NT2/D1 (cell line): ENCODE data around the gene CDH4.

Experiments
- DNase-seq: peaks from one replicate; pipeline ENCODE4 v3.0.0-alpha.2; 2011; ENCODE audit warnings: low read depth, low spot score
- H3K27me3 ChIP-seq: 2 replicates; pipeline ENCODE4 v1.6.0; 2011; ENCODE audit warnings: mild to moderate bottlenecking; ENCODE audit not compliant: insufficient read length, insufficient read depth
- H3K36me3 ChIP-seq: 2 replicates; pipeline ENCODE4 v1.6.1; 2011; ENCODE audit warnings: mild to moderate bottlenecking, low read length, mixed read lengths; ENCODE audit not compliant: insufficient read depth, insufficient read length
- H3K4me1 ChIP-seq: 2 replicates; pipeline ENCODE4 v1.5.1; 2011; ENCODE audit not compliant: insufficient read depth, insufficient read length
- H3K4me3 ChIP-seq: 2 replicates; pipeline ENCODE4 v1.5.1; 2011; ENCODE audit warnings: low read depth; ENCODE audit not compliant: insufficient read length
- H3K9ac ChIP-seq: 2 replicates; pipeline ENCODE4 v1.6.0; 2011; ENCODE audit warnings: low read depth; ENCODE audit not compliant: insufficient read length
- H3K9me3 ChIP-seq: 2 replicates; pipeline ENCODE4 v1.5.1; 2011; ENCODE audit warnings: mild to moderate bottlenecking, low read length; ENCODE audit not compliant: insufficient read depth
- SUZ12 ChIP-seq: IDR thresholded peaks from 2 replicates; pipeline ENCODE4 v1.6.1; 2011; ENCODE audit not compliant: insufficient read length, insufficient read depth; ENCODE audit errors: extremely low read depth
- YY1 ChIP-seq: IDR thresholded peaks from 2 replicates; pipeline ENCODE4 v1.6.1; 2011; ENCODE audit not compliant: insufficient read length, insufficient read depth
- ZNF274 ChIP-seq: IDR thresholded peaks from 2 replicates; pipeline ENCODE4 v1.6.1; 2011; ENCODE audit warnings: mild to moderate bottlenecking, low read depth, low read length

CDH4 gene

DNA sequence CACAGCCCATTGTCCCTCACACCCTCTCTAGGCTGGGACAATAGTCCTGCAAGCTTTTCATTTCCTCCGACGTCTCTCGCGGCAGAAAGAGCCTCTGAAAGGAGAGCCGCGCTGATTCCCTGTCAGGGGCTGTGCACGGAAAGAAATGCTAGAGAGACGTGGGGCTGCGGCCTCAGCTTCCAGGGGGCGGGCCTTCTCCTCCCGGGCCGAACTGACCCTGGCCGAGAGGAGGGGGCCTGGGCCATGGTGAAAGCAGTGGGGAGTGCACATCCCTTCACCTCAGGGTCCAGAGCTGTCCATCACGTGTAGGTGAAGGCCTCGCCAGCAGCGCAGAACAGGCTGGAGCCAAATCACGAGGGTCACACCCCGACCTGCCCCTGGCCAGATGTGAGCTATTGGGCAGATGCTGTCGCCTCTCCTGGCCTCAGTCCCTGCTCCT is 593.2 kb downstream of the CDH4 start:
- H3K9ac ChIP-seq = no peak overlapping the region
- H3K4me3 ChIP-seq = no peak overlapping the region
- no peak for DNase-seq
- no peak for TF ChIP-seq YY1
- no peak for TF ChIP-seq ZNF274
- no peak for TF ChIP-seq SUZ12
- H3K4me1 ChIP-seq = peaks cover 6% of the 10 kb centered on the region
- H3K36me3 ChIP-seq = no peaks in the 10 kb centered on the region
- H3K9me3 ChIP-seq = peaks cover 6% of the 10 kb centered on the region; the same call in 1 of the 2 replicates
- peaks cover 69% of the 10 kb centered on the region for H3K27me3 ChIP-seq

DNA sequence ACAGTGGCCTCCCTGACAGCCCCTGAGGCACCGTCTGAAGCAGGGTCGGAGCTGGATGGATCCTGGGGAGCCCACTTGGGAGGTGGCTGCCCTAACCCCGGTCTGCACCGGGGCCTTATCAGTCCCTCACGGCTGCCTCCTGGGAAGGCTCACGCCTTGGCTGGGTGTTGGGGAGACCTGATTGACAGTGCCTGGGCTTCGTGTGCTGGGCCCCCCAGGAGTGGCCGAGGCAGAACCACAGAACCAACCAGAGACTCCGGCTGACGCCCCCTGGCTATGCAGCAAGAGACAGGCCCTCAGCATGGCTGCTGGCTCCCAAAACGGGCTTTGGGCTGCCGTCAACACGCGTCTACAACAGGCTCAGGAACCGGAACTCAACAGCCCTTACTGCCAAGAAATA is 594.0 kb downstream of the CDH4 start:
- Histone ChIP-seq H3K4me3 (no peak overlapping the region), H3K36me3 (no peaks in the 10 kb centered on the region), H3K4me1 (peaks cover 6% of the 10 kb centered on the region), H3K27me3 (peaks cover 69% of the 10 kb centered on the region), H3K9me3 (peaks cover 6% of the 10 kb centered on the region; the same call in 1 of the 2 replicates), H3K9ac (no peak overlapping the region)
- no peak for DNase-seq
- TF ChIP-seq SUZ12 = no peak
- no peak for TF ChIP-seq ZNF274
- TF ChIP-seq YY1 = no peak

DNA sequence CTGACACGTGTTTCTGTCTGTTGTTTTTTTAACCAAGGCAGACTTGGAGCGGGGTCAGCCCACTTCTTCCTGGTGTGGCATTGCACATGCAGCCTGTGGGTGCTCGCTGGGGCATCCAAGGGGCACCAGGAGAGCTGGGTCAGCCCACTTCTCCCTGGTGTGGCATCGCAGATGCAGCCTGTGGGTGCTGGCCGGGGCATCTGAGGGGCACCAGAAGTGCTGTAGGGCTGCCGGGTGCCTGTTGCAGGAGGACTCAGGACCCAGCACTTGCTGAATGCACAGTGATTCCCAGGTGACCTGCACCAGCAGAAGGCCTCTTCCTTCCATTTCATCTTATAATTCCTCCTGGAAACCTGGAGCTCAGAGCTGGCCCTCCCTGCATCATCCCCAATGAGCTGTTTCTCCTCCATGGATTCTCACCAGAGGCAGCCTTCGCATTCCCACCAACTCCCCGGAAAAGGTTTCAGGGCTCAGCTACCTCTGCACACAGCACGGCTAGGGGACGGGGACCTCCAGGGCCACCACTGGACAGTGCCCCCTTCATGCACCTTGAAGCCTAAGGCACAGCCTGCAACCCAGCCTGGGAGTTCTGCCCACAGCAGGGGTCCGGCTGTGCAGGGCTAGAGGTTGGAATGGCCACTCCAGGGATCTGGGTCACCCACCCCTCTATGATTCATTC is 594.8 kb downstream of the CDH4 start:
- Histone ChIP-seq H3K4me1 (peaks cover 6% of the 10 kb centered on the region), H3K27me3 (peaks cover 68% of the 10 kb centered on the region), H3K9ac (no peak overlapping the region), H3K4me3 (no peak overlapping the region), H3K9me3 (peaks cover 6% of the 10 kb centered on the region; the same call in 1 of the 2 replicates), H3K36me3 (no peaks in the 10 kb centered on the region)
- no peak for DNase-seq
- TF ChIP-seq YY1 (no peak), ZNF274 (no peak), SUZ12 (no peak)

DNA sequence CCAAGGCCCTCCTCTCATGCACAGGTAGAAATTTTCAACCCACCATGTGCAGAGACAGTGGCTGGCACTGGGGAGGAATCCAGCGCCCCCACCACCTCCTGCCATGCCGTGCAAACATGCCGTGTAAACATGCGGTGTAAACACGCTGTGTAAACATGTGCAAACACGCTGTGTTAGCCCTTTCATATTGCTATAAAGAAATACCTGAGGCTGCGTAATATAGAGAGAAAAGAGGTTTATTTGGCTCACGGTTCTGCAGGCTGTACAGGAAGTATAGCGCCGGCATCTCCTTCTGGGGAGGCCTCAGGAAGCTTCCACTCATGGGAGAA is 595.3 kb downstream of the CDH4 start:
- TF ChIP-seq YY1 (no peak), ZNF274 (no peak), SUZ12 (no peak)
- H3K4me1 ChIP-seq = peaks cover 6% of the 10 kb centered on the region

DNA sequence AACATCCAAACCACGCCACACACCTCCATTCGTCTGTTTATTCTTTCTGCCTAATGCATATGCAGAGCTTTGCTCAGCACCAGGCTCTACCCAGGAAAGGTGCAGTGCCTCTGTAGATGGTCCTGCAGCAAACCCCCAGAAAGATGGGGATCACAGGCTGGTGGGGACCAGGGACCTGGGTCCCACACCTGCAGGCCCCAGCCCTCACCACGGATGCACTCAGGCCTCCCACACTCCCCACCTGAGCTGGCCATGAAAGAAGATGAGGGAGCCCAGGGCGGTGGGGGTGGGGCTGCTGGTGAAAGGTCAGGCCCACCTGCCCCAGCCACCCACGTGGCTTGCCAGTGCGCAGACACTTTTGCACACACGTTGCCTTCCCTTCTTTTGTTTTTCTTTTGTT is 595.9 kb downstream of the CDH4 start:
- Histone ChIP-seq H3K9me3 (peaks cover 6% of the 10 kb centered on the region; the same call in 1 of the 2 replicates), H3K9ac (no peak overlapping the region), H3K27me3 (peaks cover 74% of the 10 kb centered on the region), H3K36me3 (no peaks in the 10 kb centered on the region), H3K4me1 (peaks cover 6% of the 10 kb centered on the region), H3K4me3 (no peak overlapping the region)
- DNase-seq = no peak
- TF ChIP-seq YY1 (no peak), ZNF274 (no peak), SUZ12 (no peak)

More for the DNA sequence above, 595.3 kb downstream of the CDH4 start:
- Histone ChIP-seq H3K27me3 (peaks cover 68% of the 10 kb centered on the region), H3K9me3 (peaks cover 6% of the 10 kb centered on the region; the same call in 1 of the 2 replicates), H3K9ac (no peak overlapping the region), H3K4me3 (no peak overlapping the region), H3K36me3 (no peaks in the 10 kb centered on the region)
- DNase-seq = no peak

DNA sequence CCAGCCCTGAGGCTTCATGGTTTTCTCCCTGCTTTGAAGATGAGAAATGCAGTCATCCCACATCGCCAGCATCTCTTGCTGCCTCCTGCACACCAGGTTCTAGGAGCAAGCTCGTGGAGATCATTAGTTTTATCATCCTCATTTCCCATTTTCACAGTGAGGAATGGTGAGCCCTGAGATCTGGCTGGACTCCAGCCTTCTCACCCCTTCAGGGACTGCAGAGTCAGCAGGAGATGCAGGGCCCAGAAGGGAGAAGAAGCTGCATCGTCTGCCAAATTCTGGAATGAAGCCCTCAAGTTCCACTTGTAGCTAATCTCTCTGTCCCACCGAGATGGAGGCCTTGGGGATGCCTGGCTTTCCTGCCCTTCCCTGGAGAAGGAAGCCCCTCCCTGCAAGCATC is 596.8 kb downstream of the CDH4 start:
- Histone ChIP-seq H3K27me3 (peaks cover 82% of the 10 kb centered on the region), H3K9ac (no peak overlapping the region), H3K4me1 (peaks cover 6% of the 10 kb centered on the region), H3K9me3 (peaks cover 6% of the 10 kb centered on the region; the same call in 1 of the 2 replicates), H3K4me3 (no peak overlapping the region), H3K36me3 (no peaks in the 10 kb centered on the region)
- TF ChIP-seq SUZ12 (no peak), ZNF274 (no peak), YY1 (no peak)
- no peak for DNase-seq

DNA sequence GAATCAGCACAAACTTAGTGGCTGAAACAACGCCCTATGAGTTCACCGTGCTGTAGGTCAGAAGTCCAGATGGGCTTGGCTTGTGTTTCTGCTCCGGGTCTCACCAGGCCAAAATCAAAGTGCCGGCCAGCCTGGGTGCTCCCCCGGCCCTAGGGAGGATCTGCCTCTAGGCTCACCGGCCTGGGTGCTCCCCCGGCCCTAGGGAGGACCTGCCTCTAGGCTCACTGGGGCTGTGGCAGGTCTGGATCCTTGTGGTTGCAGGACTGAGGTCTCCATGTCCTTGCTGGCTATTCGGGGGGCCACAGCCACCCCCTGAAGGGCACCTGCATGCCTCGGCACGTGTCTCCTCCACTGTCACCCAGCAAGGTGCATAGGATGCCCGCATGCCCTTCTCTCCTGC is 597.3 kb downstream of the CDH4 start:
- peaks cover 79% of the 10 kb centered on the region for H3K27me3 ChIP-seq
- no peak for DNase-seq
- H3K36me3 ChIP-seq = no peaks in the 10 kb centered on the region
- peaks cover 6% of the 10 kb centered on the region for H3K4me1 ChIP-seq
- TF ChIP-seq YY1 (no peak), SUZ12 (no peak), ZNF274 (no peak)
- no peak overlapping the region for H3K4me3 ChIP-seq
- no peak overlapping the region for H3K9ac ChIP-seq
- H3K9me3 ChIP-seq = peaks cover 6% of the 10 kb centered on the region; the same call in 1 of the 2 replicates

DNA sequence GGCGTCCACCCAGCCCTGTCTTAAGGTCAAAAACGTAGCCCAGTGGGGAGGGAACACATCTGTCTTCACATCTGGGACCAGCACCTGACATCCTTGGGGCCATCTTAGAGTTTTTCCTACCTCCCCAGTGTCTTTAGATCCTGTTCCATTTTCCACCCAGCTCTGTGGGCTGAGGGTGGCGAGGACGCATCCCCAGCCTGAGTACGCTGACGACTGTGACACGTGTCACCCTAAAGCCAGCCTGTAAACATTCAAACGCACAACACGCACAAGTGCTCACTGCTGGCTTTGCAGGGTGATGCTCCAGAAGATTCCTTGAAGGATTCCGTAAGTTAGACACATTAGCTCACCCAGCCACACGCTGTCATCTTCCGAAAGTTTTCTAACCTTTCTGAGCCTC is 597.8 kb downstream of the CDH4 start:
- Histone ChIP-seq H3K9me3 (peaks cover 6% of the 10 kb centered on the region; the same call in 1 of the 2 replicates), H3K36me3 (no peaks in the 10 kb centered on the region), H3K9ac (no peak overlapping the region), H3K4me1 (peaks cover 6% of the 10 kb centered on the region), H3K4me3 (no peak overlapping the region), H3K27me3 (peaks cover 74% of the 10 kb centered on the region)
- TF ChIP-seq SUZ12 (no peak), YY1 (no peak), ZNF274 (no peak)
- DNase-seq = no peak
